Measurements from ENCODE around the gene GHR.

Gene GHR

DNA sequence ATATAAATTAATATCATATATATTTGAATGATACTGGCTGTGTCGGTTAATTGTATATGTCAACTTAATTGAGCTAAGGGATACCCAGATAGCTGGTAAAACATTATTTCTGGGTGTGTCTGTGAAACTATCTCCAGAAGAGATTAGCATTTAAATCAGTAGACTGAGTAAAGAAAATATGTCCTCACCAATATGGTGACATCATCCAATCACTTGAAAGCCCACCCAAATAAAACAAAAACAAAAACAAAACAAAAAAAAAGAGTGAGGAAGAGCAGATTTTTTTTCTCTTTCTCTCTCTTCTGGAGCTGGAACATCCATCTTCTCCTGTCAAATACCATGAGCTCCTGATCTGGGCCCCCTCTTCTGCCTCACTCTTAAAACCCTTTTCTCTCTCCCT lies 317.7 kb downstream of the GHR start:
- H3K27me3 ChIP-seq (ENCODE audit: insufficient read depth, poor library complexity, severe bottlenecking), result no peaks in the 10 kb centered on the region
- no peak for TF ChIP-seq SPI1 (IDR thresholded peaks at IDR 0.05; ENCODE audit: borderline replicate concordance, low read depth)
- H3K27ac ChIP-seq (replicated peaks), result no peak overlapping the region
- no peak for DNase-seq (ENCODE audit: low read depth in 1 of 2, low spot score in 1 of 2)
- no peak overlapping the region for H3K4me3 ChIP-seq (replicated peaks; ENCODE audit: insufficient read depth, low read length)

DNA sequence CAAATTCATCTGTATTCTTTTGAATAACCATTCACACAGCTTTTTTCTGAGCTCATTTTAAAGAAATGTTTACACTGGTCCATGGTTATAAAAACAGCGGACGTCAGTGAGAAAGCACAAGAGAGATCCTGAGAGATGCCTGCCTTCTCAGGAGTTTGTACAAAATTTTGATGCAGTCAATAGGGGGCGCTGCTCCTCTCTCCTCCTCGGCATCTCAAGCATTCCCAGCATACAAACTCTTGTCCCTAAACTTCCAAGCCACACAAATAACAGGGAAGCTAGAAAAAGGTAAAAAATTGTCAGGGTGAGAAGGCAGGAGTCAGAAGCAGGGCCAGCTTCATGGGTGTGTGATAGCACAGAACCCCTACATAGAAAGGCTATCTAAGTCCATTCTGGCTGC lies 322.2 kb downstream of the GHR start:
- no peaks in the 10 kb centered on the region for H3K27me3 ChIP-seq (ENCODE audit: insufficient read depth, poor library complexity, severe bottlenecking)
- H3K27ac ChIP-seq (replicated peaks), result no peak overlapping the region
- TF ChIP-seq, protein P1, sequence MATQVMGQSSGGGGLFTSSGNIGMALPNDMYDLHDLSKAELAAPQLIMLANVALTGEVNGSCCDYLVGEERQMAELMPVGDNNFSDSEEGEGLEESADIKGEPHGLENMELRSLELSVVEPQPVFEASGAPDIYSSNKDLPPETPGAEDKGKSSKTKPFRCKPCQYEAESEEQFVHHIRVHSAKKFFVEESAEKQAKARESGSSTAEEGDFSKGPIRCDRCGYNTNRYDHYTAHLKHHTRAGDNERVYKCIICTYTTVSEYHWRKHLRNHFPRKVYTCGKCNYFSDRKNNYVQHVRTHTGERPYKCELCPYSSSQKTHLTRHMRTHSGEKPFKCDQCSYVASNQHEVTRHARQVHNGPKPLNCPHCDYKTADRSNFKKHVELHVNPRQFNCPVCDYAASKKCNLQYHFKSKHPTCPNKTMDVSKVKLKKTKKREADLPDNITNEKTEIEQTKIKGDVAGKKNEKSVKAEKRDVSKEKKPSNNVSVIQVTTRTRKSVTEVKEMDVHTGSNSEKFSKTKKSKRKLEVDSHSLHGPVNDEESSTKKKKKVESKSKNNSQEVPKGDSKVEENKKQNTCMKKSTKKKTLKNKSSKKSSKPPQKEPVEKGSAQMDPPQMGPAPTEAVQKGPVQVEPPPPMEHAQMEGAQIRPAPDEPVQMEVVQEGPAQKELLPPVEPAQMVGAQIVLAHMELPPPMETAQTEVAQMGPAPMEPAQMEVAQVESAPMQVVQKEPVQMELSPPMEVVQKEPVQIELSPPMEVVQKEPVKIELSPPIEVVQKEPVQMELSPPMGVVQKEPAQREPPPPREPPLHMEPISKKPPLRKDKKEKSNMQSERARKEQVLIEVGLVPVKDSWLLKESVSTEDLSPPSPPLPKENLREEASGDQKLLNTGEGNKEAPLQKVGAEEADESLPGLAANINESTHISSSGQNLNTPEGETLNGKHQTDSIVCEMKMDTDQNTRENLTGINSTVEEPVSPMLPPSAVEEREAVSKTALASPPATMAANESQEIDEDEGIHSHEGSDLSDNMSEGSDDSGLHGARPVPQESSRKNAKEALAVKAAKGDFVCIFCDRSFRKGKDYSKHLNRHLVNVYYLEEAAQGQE (IDR thresholded peaks at IDR 0.05; ENCODE audit: insufficient replicate concordance, low read depth), result no peak
- TF ChIP-seq, protein P2, sequence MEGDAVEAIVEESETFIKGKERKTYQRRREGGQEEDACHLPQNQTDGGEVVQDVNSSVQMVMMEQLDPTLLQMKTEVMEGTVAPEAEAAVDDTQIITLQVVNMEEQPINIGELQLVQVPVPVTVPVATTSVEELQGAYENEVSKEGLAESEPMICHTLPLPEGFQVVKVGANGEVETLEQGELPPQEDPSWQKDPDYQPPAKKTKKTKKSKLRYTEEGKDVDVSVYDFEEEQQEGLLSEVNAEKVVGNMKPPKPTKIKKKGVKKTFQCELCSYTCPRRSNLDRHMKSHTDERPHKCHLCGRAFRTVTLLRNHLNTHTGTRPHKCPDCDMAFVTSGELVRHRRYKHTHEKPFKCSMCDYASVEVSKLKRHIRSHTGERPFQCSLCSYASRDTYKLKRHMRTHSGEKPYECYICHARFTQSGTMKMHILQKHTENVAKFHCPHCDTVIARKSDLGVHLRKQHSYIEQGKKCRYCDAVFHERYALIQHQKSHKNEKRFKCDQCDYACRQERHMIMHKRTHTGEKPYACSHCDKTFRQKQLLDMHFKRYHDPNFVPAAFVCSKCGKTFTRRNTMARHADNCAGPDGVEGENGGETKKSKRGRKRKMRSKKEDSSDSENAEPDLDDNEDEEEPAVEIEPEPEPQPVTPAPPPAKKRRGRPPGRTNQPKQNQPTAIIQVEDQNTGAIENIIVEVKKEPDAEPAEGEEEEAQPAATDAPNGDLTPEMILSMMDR (IDR thresholded peaks at IDR 0.05; ENCODE audit: insufficient read depth, low read length), result no peak
- no peak for TF ChIP-seq GABPA (IDR thresholded peaks at IDR 0.05; ENCODE audit: low read depth)
- no peak for TF ChIP-seq POLR2AphosphoS5 (IDR thresholded peaks at IDR 0.05; ENCODE audit: low read depth)
- no peak for TF ChIP-seq SPI1 (IDR thresholded peaks at IDR 0.05; ENCODE audit: borderline replicate concordance, low read depth)
- DNase-seq (ENCODE audit: low read depth in 1 of 2, low spot score in 1 of 2), result no peak
- no peak overlapping the region for H3K4me3 ChIP-seq (replicated peaks; ENCODE audit: insufficient read depth, low read length)

DNA sequence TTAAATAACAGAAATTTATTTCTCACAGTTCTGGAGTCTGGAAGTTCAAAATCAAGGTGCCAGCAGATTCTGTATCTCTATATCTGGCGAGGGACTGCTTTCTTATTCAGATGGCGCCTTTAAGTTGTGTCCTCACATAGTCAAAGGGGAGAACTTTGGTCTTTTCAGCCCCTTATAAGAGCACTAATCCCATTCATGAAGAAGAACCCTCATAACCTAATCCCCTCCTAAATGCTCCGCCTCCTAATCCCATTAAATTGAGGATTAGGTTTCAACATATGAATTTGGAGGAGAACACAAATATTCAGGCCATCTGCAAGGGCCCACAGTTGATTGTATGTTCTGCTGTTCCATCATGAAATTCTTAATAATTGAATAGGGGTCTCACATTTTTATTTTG lies 322.6 kb downstream of the GHR start:
- no peak for TF ChIP-seq POLR2AphosphoS5 (IDR thresholded peaks at IDR 0.05; ENCODE audit: low read depth)
- TF ChIP-seq, protein P1 (IDR thresholded peaks at IDR 0.05; ENCODE audit: insufficient replicate concordance, low read depth), result no peak
- TF ChIP-seq, protein P2 (IDR thresholded peaks at IDR 0.05; ENCODE audit: insufficient read depth, low read length), result no peak
- no peak for TF ChIP-seq SPI1 (IDR thresholded peaks at IDR 0.05; ENCODE audit: borderline replicate concordance, low read depth)
- TF ChIP-seq GABPA (IDR thresholded peaks at IDR 0.05; ENCODE audit: low read depth), result no peak
- DNase-seq (ENCODE audit: low read depth in 1 of 2, low spot score in 1 of 2), result no peak
- no peaks in the 10 kb centered on the region for H3K27me3 ChIP-seq (ENCODE audit: insufficient read depth, poor library complexity, severe bottlenecking)
- H3K4me3 ChIP-seq (replicated peaks; ENCODE audit: insufficient read depth, low read length), result no peak overlapping the region
- H3K27ac ChIP-seq (replicated peaks), result no peak overlapping the region

DNA sequence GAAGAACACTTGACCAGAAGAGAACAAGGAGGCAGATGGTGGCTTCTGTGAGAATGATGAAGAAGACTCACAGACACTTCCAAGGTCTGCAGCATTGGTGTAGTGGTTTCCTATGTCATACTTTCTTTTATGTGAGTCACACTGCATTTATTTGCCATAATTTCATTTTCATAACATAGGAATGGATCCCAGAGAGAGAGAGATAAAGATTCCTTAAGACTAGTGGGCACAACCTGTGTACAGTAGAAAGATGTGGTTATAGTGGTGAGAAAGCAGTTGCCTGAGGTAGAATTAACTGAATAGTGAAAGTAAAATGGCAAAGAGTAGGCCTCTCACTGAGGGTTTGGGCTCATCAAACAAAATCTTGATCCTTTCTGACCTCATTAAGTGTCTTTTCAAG lies 325.8 kb downstream of the GHR start:
- H3K27ac ChIP-seq (replicated peaks), result no peak overlapping the region

More for the DNA sequence above, 325.8 kb downstream of the GHR start:
- no peak for DNase-seq (ENCODE audit: low read depth in 1 of 2, low spot score in 1 of 2)
- TF ChIP-seq, protein P1 (IDR thresholded peaks at IDR 0.05; ENCODE audit: insufficient replicate concordance, low read depth), result no peak
- no peak for TF ChIP-seq GABPA (IDR thresholded peaks at IDR 0.05; ENCODE audit: low read depth)
- no peak for TF ChIP-seq SPI1 (IDR thresholded peaks at IDR 0.05; ENCODE audit: borderline replicate concordance, low read depth)
- no peak for TF ChIP-seq POLR2AphosphoS5 (IDR thresholded peaks at IDR 0.05; ENCODE audit: low read depth)
- TF ChIP-seq, protein P2 (IDR thresholded peaks at IDR 0.05; ENCODE audit: insufficient read depth, low read length), result no peak
- no peaks in the 10 kb centered on the region for H3K27me3 ChIP-seq (ENCODE audit: insufficient read depth, poor library complexity, severe bottlenecking)
- H3K4me3 ChIP-seq (replicated peaks; ENCODE audit: insufficient read depth, low read length), result no peak overlapping the region

All from HL-60 (cell line).